GM23338 (cell line): ENCODE results near the gene CRACR2B.

Experiments
- CREB1 ChIP-seq: fragments of 250-450 bp; sonication (Bioruptor Pico); IDR thresholded peaks from 2 replicates; pipeline ENCODE4 v1.5.0; 2020; ENCODE audit warnings: low read depth, mild to moderate bottlenecking, moderate library complexity
- CTCF ChIP-seq, 2 experiments: fragments of 200-600 bp in 1 of 2; sonication (generic) in 1 of 2; conservative IDR thresholded peaks; 2 replicates each; pipeline versions ENCODE4 v1.5.1 to v1.6.1; 2016 to 2017; ENCODE audit warnings: antibody characterized with exemption in 2 of 2, low read depth in 2 of 2, mild to moderate bottlenecking in 2 of 2, moderate library complexity in 1 of 2
- EZH2 ChIP-seq: fragments of 200-600 bp; sonication (generic); IDR thresholded peaks from one replicate; pipeline ENCODE4 v1.8.0; 2017; ENCODE audit warnings: antibody characterized with exemption, mild to moderate bottlenecking, low read depth; ENCODE audit not compliant: unreplicated experiment
- EZH2phosphoT487 ChIP-seq: fragments of 200-600 bp; sonication (generic); IDR thresholded peaks from one replicate; pipeline ENCODE4 v1.8.1; 2018; ENCODE audit warnings: antibody characterized with exemption; ENCODE audit not compliant: unreplicated experiment
- JUNB ChIP-seq: IDR thresholded peaks from one replicate; pipeline ENCODE4 v1.6.1; 2016; ENCODE audit warnings: antibody characterized with exemption; ENCODE audit not compliant: unreplicated experiment
- NANOG ChIP-seq: IDR thresholded peaks from 2 replicates; pipeline ENCODE4 v1.6.1; 2016; ENCODE audit warnings: antibody characterized with exemption, borderline replicate concordance
- POLR2AphosphoS5 ChIP-seq: IDR thresholded peaks from 2 replicates; pipeline ENCODE4 v1.6.1; 2016; ENCODE audit warnings: antibody characterized with exemption, low read depth
- STAT1 ChIP-seq: IDR thresholded peaks from one replicate; pipeline ENCODE4 v1.6.1; 2016; ENCODE audit warnings: antibody characterized with exemption; ENCODE audit not compliant: unreplicated experiment
- ZNF331 ChIP-seq: fragments of 250-450 bp; sonication (Bioruptor Pico); IDR thresholded peaks from 2 replicates; pipeline ENCODE4 v1.5.0; 2020; ENCODE audit warnings: low read depth, mild to moderate bottlenecking, moderate library complexity
- TF ChIP-seq, protein P1 (sequence below): IDR thresholded peaks from one replicate; pipeline ENCODE4 v1.6.1; 2018; ENCODE audit warnings: antibody characterized with exemption; ENCODE audit not compliant: unreplicated experiment
- TF ChIP-seq, protein P2 (sequence below): IDR thresholded peaks from 2 replicates; pipeline ENCODE4 v1.6.1; 2016; ENCODE audit warnings: antibody characterized with exemption

DNA sequence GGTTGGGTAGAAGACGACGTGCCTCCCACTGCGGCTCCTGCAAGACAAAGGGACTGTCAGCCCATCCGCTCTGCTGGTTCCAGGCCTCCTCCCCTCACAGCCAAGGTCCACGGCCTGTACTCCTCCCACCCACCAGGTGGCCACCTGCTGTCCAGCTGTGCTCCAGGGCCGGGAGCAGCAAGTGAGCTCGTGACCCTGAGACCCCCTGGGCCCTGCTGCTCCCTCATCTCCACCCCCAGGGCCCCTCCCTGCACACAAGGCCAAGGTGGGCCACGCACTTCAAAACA is 42.4 kb downstream of the CRACR2B start:
- TF ChIP-seq CTCF (conservative IDR thresholded peaks at IDR 0.05; ENCODE audit: low read depth in 2 of 2), result peak in 1 of 2 experiments; percentile 42; a peak in 3 of 4 replicates
- TF ChIP-seq ZNF331, result no peak
- TF ChIP-seq EZH2, result no peak
- TF ChIP-seq POLR2AphosphoS5, result no peak
- TF ChIP-seq JUNB, result no peak
- TF ChIP-seq, protein P1, sequence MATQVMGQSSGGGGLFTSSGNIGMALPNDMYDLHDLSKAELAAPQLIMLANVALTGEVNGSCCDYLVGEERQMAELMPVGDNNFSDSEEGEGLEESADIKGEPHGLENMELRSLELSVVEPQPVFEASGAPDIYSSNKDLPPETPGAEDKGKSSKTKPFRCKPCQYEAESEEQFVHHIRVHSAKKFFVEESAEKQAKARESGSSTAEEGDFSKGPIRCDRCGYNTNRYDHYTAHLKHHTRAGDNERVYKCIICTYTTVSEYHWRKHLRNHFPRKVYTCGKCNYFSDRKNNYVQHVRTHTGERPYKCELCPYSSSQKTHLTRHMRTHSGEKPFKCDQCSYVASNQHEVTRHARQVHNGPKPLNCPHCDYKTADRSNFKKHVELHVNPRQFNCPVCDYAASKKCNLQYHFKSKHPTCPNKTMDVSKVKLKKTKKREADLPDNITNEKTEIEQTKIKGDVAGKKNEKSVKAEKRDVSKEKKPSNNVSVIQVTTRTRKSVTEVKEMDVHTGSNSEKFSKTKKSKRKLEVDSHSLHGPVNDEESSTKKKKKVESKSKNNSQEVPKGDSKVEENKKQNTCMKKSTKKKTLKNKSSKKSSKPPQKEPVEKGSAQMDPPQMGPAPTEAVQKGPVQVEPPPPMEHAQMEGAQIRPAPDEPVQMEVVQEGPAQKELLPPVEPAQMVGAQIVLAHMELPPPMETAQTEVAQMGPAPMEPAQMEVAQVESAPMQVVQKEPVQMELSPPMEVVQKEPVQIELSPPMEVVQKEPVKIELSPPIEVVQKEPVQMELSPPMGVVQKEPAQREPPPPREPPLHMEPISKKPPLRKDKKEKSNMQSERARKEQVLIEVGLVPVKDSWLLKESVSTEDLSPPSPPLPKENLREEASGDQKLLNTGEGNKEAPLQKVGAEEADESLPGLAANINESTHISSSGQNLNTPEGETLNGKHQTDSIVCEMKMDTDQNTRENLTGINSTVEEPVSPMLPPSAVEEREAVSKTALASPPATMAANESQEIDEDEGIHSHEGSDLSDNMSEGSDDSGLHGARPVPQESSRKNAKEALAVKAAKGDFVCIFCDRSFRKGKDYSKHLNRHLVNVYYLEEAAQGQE, result no peak
- no peak for TF ChIP-seq EZH2phosphoT487
- TF ChIP-seq, protein P2, sequence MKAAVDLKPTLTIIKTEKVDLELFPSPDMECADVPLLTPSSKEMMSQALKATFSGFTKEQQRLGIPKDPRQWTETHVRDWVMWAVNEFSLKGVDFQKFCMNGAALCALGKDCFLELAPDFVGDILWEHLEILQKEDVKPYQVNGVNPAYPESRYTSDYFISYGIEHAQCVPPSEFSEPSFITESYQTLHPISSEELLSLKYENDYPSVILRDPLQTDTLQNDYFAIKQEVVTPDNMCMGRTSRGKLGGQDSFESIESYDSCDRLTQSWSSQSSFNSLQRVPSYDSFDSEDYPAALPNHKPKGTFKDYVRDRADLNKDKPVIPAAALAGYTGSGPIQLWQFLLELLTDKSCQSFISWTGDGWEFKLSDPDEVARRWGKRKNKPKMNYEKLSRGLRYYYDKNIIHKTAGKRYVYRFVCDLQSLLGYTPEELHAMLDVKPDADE, result no peak
- TF ChIP-seq CREB1 (CRISPR knock-in tag), result no peak
- TF ChIP-seq NANOG, result no peak
- no peak for TF ChIP-seq STAT1
